D721Med (cell line): ENCODE results near the gene UBE2E3.

Experiments
- DNase-seq: peaks from one replicate; pipeline ENCODE4 v3.0.0; 2011; ENCODE audit warnings: low spot score; ENCODE audit not compliant: insufficient read length
- FAIRE-seq: peaks from 2 replicates; lab custom pipeline; 2011; peaks lifted over from hg19 to GRCh38; lab: Jason Lieb, UNC
- TF ChIP-seq, protein P1 (sequence below): IDR thresholded peaks from 2 replicates; pipeline ENCODE4 v1.5.1; 2012; ENCODE audit warnings: mild to moderate bottlenecking, control low read depth; ENCODE audit not compliant: insufficient read depth; ENCODE audit errors: missing control alignments

Gene UBE2E3

DNA sequence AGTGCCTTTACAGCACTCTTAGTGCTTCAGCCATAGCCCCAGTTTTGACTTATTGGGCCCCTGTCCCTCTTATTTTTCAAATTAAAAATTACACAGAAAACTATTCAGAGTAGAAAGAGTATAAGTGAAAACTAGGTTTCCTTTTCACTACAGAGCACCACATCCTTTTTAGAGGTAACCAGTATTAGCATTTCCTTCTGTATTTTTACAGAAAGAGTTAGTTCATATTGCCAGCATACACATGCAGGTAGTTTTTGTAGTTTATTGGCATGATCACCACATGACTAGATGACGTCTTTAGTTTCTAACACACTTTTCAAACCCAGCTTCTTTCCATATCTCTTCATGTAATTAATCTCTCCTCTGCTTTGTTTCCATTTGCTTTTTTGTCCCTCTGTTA is 66.4 kb downstream of the UBE2E3 start:
- no peak for FAIRE-seq
- DNase-seq: no peak
- TF ChIP-seq, protein P1, sequence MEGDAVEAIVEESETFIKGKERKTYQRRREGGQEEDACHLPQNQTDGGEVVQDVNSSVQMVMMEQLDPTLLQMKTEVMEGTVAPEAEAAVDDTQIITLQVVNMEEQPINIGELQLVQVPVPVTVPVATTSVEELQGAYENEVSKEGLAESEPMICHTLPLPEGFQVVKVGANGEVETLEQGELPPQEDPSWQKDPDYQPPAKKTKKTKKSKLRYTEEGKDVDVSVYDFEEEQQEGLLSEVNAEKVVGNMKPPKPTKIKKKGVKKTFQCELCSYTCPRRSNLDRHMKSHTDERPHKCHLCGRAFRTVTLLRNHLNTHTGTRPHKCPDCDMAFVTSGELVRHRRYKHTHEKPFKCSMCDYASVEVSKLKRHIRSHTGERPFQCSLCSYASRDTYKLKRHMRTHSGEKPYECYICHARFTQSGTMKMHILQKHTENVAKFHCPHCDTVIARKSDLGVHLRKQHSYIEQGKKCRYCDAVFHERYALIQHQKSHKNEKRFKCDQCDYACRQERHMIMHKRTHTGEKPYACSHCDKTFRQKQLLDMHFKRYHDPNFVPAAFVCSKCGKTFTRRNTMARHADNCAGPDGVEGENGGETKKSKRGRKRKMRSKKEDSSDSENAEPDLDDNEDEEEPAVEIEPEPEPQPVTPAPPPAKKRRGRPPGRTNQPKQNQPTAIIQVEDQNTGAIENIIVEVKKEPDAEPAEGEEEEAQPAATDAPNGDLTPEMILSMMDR: no peak

DNA sequence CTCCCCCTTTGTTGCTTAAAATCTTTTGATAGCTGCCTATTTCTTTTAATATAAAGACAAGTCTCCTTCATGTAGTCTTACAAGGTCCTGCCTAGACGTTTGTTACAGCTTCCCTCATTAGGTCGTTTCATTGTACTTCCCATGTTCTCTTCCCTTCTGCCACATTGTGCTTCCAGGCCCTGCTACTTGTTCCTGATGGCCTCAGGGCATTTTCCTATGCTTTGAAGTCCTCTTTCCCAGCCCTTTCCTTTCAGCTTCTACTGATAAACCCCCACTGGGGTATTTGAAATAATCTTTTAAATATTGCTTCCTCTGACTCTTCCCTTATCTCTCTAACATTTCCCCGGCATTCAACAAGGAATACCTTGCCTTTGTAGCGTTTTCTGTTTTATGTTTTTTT is 67.4 kb downstream of the UBE2E3 start:
- no peak for FAIRE-seq
- no peak for DNase-seq
- TF ChIP-seq, protein P1: no peak

DNA sequence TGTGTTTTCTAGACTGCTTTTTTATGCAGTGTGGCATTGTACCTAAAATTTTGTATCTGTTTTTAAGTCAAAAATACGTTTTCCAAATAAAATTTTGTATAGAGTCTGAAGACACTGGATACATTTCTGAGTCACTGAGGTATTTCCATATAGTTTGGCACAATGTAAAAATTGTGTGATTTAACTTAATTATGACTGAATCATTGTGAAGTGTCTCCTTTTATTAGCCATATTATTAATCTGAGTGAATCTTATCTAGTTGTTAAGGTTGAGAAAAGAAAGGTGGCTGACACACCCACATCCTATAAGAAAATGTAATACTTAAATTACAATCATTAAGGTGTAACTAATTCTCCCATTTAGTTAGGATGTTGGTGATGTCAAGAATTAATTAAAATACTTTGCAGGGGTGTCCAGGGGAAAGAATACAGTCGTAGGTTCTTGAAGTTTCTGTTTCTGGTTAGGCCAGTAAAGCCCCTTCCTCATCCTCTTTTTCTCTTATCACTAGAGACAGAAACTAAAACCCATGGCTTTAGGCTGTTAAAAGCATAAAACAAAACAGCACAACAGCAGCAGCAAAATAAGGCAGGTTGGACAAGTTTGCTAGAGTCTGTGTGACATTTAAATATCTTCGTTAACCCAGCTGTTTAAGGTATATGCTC is 71.6 kb downstream of the UBE2E3 start:
- TF ChIP-seq, protein P1: no peak
- DNase-seq: no peak
- no peak for FAIRE-seq

DNA sequence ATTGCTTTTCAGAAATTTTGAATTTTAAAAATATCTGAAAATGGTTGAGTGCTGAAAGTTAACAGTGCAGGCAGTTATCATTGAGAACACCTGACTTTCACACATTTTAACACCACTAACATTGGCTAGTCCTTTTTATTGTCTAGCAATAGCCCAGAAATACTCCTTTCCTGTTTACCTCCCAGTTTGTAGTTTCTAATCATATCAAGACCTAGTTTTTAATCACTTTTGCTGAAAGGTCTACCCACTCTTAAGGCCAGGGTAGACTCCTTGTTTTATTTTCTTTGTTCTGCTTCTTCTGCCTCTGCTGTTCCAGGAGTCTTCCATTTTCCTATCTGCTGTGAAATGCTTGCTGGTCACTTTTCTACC is 72.1 kb downstream of the UBE2E3 start:
- FAIRE-seq (no peak), DNase-seq (no peak)
- TF ChIP-seq, protein P1: no peak

DNA sequence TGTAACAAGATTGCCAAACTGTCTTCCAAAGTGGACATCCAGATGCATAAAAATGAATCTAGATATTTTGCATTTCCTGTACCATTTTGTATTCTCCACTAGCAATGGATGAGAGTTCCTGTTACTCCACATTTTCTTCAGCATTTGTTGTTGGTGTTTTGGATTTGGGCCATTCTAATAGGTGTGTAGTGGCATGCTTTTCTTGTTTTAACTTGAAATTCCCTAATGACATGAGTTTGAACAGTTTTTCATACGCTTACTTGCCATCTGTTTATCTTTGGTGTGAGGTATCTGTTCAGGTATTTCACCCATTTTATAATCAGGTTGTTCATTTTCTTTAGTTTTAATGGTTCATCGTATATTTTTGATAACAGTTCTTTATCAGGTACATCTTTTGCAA is 73.9 kb downstream of the UBE2E3 start:
- DNase-seq (no peak), FAIRE-seq (peak; percentile 53)
- TF ChIP-seq, protein P1: no peak

DNA sequence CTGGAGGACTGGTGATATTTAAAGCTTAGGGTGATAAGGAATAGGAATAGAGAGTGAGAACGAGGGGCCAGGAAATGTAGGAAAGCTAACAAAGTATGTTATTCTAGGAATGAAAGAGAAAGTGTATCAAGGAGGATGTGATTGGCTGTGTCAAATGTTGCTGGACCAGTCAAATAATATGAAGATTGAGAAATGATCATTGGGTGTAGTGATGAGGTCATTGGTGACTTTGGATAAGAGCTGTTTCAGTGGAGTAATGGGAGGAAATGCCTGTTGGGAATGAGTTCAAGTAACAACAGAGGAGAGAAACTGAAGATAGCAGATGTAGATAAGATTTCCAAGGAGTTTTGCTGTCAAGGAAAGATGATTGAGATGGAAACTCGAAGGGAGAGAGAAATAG is 74.4 kb downstream of the UBE2E3 start:
- TF ChIP-seq, protein P1: no peak
- FAIRE-seq: no peak
- no peak for DNase-seq
